Sigmoid colon (tissue), 7 donors: ENCODE results near the gene RAB36. TPM values are rescaled to one million over a fixed set of nuclear protein-coding genes. Genes with fewer than 3 reads are reported as not detected.

Experiments
- DNase-seq: peaks from one replicate; pipeline ENCODE4 v3.0.0-alpha.2; 2019
- H3K27ac ChIP-seq, 4 donors: fragments of 200-600 bp; sonication (generic); one replicate each; pipeline ENCODE4 v1.5.1; 2016 to 2019; ENCODE audit warnings: mild to moderate bottlenecking in 1 of 4
- H3K27me3 ChIP-seq, 3 donors: fragments of 200-600 bp; sonication (generic); one replicate each; pipeline ENCODE4 v1.5.1; 2019; ENCODE audit warnings: mild to moderate bottlenecking in 1 of 3
- H3K36me3 ChIP-seq, 4 donors: fragments of 200-600 bp; sonication (generic); one replicate each; pipeline ENCODE4 v1.5.1; 2016 to 2019
- H3K4me1 ChIP-seq, 4 donors: fragments of 200-600 bp; sonication (generic); one replicate each; pipeline ENCODE4 v1.5.1; 2017 to 2019
- H3K4me3 ChIP-seq, 4 donors: fragments of 200-600 bp; sonication (generic); one replicate each; pipeline ENCODE4 v1.5.1; 2017 to 2019; ENCODE audit warnings: mild to moderate bottlenecking in 2 of 4, moderate library complexity in 1 of 4
- H3K9me3 ChIP-seq, 4 donors: fragments of 200-600 bp in 3 of 4; sonication (generic) in 3 of 4; one replicate each; pipeline versions ENCODE4 v1.5.1 to v1.6.1; 2013 to 2019
- CTCF ChIP-seq, 4 experiments: fragments of 450-650 bp in 3 of 4; fragments of 200-600 bp in 1 of 4; IDR thresholded peaks; one replicate each; pipeline ENCODE4 v1.5.1; 2016 to 2019; ENCODE audit warnings: antibody characterized with exemption in 4 of 4, mild to moderate bottlenecking in 3 of 4, moderate library complexity in 2 of 4
- EP300 ChIP-seq, 4 donors: sonication (generic); formaldehyde crosslinking; IDR thresholded peaks; one replicate each; pipeline ENCODE4 v1.6.1; 2017; ENCODE audit warnings: antibody characterized with exemption in 4 of 4
- POLR2A ChIP-seq, 2 donors: fragments of 450-650 bp; IDR thresholded peaks; one replicate each; pipeline ENCODE4 v1.6.1; 2016; ENCODE audit warnings: antibody characterized with exemption in 2 of 2, mild to moderate bottlenecking in 2 of 2, moderate library complexity in 2 of 2
- POLR2AphosphoS5 ChIP-seq, 4 donors: sonication (generic); formaldehyde crosslinking; IDR thresholded peaks; one replicate each; pipeline ENCODE4 v1.6.1; 2017; ENCODE audit warnings: antibody characterized with exemption in 4 of 4
- WGBS, 2 donors: extraction: QIAGEN DNeasy Blood & Tissue Kit; methylation state at CpG; one replicate each; pipeline ENCODE4 v1.1.7; 2013; 5-methylcytosine and 5-hydroxymethylcytosine counted together
- intact Hi-C: fragments of 100-400 bp; cut with DNase I; formaldehyde crosslinking; loops from one replicate; pipeline ENCODE4 v1.15.1; 2023
- polyA plus RNA-seq, 3 donors: library from polyadenylated mRNA; stranded (reverse); fragments of 200-250 nt; gene quantifications; one replicate each; pipeline ENCODE4 v1.2.3, GENCODE V29; 2013
- total RNA-seq, 4 donors: library from RNA; depleted of rRNA; stranded (reverse); fragments of >200 nt; gene quantifications; one replicate each; pipeline ENCODE4 v1.1.0, GENCODE V29; 2016
- donor health status: healthy with polysubstance abuse.
- donor health status: Bipolar disorder and iron deficiency.
- donor health status: healthy.

RAB36 gene
- total and polyA plus RNA-seq, 7 donors, result 0.23 to 5.3 (median 2.1) TPM

- H3K27ac ChIP-seq, result no peak overlapping the region
- peaks cover 0 to 20% (median 0%) of the 10 kb centered on the region in 4 donors for H3K4me1 ChIP-seq
- WGBS, 2 donors, result 85 to 86% methylated on average over 18 of the region's 18 CpGs
- no peak overlapping the region for H3K4me3 ChIP-seq
- intact Hi-C loops, result no loop called here
- H3K9me3 ChIP-seq, result no peaks in the 10 kb centered on the region
- H3K27me3 ChIP-seq, result no peaks in the 10 kb centered on the region
- no peaks in the 10 kb centered on the region for H3K36me3 ChIP-seq
- no peak for DNase-seq
- no peak for TF ChIP-seq EP300 (IDR thresholded peaks at IDR 0.05)
- TF ChIP-seq CTCF (IDR thresholded peaks at IDR 0.05), result no peak
- TF ChIP-seq POLR2A (IDR thresholded peaks at IDR 0.05), result no peak
- TF ChIP-seq POLR2AphosphoS5 (IDR thresholded peaks at IDR 0.05), result no peak
Observed at GRCh38 chr22:23115825-23116494, 29.3 kb upstream of the RAB36 start.

DNA sequence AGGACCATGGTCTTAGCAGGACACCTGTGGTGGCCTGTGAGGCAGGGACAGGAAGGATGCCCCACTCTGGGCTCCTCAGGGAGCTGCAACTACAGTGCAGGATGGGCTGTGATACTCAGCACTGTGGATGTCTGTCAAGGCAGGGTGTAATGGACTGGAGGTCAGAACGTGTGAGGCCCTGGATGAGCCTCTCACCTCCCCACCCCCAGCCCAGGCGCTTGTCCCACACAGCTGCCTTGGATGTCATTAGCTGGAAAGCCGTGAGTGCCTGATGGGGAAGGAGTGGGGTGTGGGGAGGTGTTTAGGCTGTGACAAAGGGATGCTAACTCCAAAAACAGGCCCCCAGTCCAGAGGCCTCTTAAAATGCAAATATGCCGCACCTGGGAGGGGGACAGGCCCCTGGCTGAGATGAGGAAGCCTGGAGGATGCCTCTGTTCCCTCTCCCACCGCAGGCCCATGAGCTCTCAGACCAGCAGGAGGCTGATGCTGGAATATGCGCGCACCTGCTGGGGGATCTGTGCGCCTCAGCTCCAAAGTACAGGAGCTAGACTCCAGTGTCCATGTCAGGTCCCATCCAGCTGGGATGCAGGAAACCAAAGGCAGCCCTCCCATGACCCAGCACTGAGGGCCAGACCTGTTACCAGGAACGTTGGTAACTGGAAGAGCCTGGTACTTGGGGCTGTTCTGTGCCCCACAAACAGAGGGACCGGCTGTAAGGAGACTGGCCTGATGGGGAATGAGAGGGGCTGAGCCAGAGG lies 28.6 kb upstream of the RAB36 start:
- Histone ChIP-seq H3K27me3 (no peaks in the 10 kb centered on the region), H3K36me3 (no peaks in the 10 kb centered on the region), H3K4me3 (no peak overlapping the region), H3K9me3 (no peaks in the 10 kb centered on the region), H3K4me1 (peaks cover 0 to 20% (median 0%) of the 10 kb centered on the region in 4 donors), H3K27ac (no peak overlapping the region)
- intact Hi-C loops, result no loop called here
- no peak for DNase-seq
- TF ChIP-seq POLR2A (IDR thresholded peaks at IDR 0.05), result no peak
- 87 to 90% methylated on average over 10 of the region's 10 CpGs for WGBS, 2 donors

DNA sequence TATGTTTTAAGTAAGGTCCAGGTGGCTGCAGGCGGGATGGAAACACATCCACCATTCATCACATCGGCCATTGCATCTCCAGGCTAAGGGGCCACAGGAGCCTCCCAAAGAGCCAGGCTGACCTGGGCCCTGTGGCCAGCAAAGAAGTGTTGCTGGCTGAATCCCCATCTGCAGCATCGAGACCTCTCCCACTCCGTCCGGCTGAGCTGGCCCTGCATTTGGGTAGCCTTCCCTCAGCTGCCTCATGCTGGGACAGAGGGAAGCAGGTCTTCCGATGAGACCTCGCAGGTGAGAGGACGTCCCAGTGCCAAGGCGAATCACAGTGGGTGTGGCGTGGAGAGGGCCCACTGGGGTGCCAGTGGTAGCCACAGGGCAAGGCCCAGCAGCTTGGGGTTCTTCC lies 28.0 kb upstream of the RAB36 start:
- TF ChIP-seq POLR2A (IDR thresholded peaks at IDR 0.05) (no peak), EP300 (IDR thresholded peaks at IDR 0.05) (no peak), CTCF (IDR thresholded peaks at IDR 0.05) (no peak), POLR2AphosphoS5 (IDR thresholded peaks at IDR 0.05) (no peak)
- Histone ChIP-seq H3K27me3 (no peaks in the 10 kb centered on the region), H3K36me3 (no peaks in the 10 kb centered on the region), H3K4me1 (peaks cover 0 to 20% (median 0%) of the 10 kb centered on the region in 4 donors), H3K27ac (peak overlapping the region in 1 of 4 donors; percentile 61), H3K4me3 (no peak overlapping the region), H3K9me3 (no peaks in the 10 kb centered on the region)
- intact Hi-C loops, result no loop called here
- 94 to 95% methylated on average over 10 of the region's 10 CpGs for WGBS, 2 donors
- no peak for DNase-seq

DNA sequence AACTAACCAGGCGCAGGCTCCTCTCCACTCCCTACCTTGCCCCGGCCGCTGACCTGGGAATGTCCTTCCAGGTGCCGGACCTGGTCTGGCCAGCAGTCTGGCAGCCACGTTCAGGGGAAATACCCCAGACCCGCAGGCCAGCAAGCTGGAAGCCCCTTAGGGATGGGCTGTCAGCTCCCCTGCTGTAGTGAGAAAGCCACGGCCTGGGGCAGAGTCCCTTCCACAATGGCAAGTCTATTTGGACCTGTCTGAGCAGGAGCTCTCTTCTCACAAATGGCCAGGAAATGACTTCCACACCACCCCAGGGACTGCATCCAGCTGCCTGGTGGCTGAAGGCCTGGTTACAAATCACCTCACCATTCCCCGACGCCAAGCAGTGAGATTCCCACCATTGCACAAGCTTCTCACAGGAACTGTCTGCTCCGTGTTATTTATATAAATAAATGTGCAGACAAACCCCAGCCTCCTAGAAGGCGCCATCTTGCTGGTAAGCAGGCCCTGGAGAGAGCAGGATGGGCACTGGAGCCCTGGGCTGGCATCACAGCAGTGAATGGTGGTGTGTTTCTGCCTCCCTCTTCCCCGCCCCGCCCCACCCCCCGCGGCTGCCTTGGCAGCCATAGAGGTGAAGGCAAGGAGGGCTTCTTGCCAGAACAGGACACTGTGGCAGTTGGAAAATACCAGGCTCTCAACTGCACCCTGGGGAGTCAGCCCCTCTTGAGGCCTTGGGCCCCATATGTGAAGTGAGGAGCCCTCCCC lies 27.2 kb upstream of the RAB36 start:
- Histone ChIP-seq H3K27ac (peak overlapping the region in 2 of 4 donors; percentile 28 to 61), H3K9me3 (no peaks in the 10 kb centered on the region), H3K36me3 (peaks cover 0 to under 1% (median 0%) of the 10 kb centered on the region in 4 donors), H3K4me3 (no peak overlapping the region), H3K4me1 (peaks cover 0 to 15% (median 0%) of the 10 kb centered on the region in 4 donors), H3K27me3 (no peaks in the 10 kb centered on the region)
- peak in 1 of 4 donors; percentile 21 for TF ChIP-seq POLR2AphosphoS5 (IDR thresholded peaks at IDR 0.05)
- no peak for TF ChIP-seq POLR2A (IDR thresholded peaks at IDR 0.05)
- intact Hi-C loops, result no loop called here
- 81 to 88% methylated on average over 15 of the region's 15 CpGs for WGBS, 2 donors
- DNase-seq, result no peak

GRCh38 chr22:23118647-23119493 lies 26.4 kb upstream of the RAB36 start:
- intact Hi-C loops, result no loop called here
- TF ChIP-seq CTCF (IDR thresholded peaks at IDR 0.05) (no peak), POLR2A (IDR thresholded peaks at IDR 0.05) (no peak), POLR2AphosphoS5 (IDR thresholded peaks at IDR 0.05) (no peak), EP300 (IDR thresholded peaks at IDR 0.05) (no peak)
- H3K4me1 ChIP-seq, result peaks cover 0 to 13% (median 0%) of the 10 kb centered on the region in 4 donors
- no peaks in the 10 kb centered on the region for H3K27me3 ChIP-seq
- no peak for DNase-seq
- peaks cover 0 to 7% (median 0%) of the 10 kb centered on the region in 4 donors for H3K36me3 ChIP-seq
- no peak overlapping the region for H3K4me3 ChIP-seq
- H3K9me3 ChIP-seq, result no peaks in the 10 kb centered on the region
- H3K27ac ChIP-seq, result peak overlapping the region in 2 of 4 donors; percentile 28 to 61
- 88 to 94% methylated on average over 7 of the region's 7 CpGs for WGBS, 2 donors
